ENCODE data around the gene GNPDA2.

GNPDA2 gene

DNA sequence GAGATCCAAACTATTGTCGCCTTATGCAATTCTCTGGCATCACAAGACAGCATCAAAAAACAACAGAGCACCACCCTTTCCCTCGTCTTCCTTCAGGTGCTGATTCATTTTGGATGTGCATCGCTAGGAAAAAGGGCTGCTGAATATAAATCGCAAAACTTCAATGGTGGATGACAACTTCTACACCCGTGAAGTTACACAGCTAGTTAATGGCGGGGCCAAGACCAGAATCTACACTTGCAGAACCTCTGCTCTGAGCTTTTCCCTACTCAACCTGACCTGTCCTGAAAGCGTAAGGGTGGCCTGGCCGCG, 674 bp downstream of the GNPDA2 start:
- H3K4me3 ChIP-seq (ENCODE audit: low read length) = peak overlapping the region; percentile 75
- DNase-seq (ENCODE audit: low read depth) = peak; percentile 41
- TF ChIP-seq, protein P1, sequence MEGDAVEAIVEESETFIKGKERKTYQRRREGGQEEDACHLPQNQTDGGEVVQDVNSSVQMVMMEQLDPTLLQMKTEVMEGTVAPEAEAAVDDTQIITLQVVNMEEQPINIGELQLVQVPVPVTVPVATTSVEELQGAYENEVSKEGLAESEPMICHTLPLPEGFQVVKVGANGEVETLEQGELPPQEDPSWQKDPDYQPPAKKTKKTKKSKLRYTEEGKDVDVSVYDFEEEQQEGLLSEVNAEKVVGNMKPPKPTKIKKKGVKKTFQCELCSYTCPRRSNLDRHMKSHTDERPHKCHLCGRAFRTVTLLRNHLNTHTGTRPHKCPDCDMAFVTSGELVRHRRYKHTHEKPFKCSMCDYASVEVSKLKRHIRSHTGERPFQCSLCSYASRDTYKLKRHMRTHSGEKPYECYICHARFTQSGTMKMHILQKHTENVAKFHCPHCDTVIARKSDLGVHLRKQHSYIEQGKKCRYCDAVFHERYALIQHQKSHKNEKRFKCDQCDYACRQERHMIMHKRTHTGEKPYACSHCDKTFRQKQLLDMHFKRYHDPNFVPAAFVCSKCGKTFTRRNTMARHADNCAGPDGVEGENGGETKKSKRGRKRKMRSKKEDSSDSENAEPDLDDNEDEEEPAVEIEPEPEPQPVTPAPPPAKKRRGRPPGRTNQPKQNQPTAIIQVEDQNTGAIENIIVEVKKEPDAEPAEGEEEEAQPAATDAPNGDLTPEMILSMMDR (IDR thresholded peaks at IDR 0.05; ENCODE audit: insufficient read depth, low read depth, low read length, missing control alignments) = no peak

DNA sequence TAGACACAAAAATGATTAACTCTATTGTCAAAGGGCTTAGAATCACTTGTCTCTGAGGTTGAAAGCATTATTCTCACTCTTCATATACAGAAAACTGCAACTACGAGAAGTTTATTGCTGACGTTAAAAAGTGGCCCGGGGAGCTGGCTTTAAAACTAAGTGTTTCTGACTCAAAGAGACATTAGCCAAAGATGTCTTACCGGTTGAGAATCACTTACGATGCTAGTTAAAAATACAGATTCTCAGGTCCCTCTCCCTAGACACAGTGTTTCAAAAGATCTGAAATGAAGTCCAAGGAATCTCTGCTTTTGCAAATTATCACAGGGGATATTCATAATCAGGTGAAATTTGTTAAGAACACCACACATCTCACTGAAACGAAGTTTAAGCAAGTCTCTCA, 1.2 kb downstream of the GNPDA2 start:
- TF ChIP-seq, protein P1 (IDR thresholded peaks at IDR 0.05; ENCODE audit: insufficient read depth, low read depth, low read length, missing control alignments) = no peak
- peak overlapping the region; percentile 75 for H3K4me3 ChIP-seq (ENCODE audit: low read length)
- DNase-seq (ENCODE audit: low read depth) = no peak

DNA sequence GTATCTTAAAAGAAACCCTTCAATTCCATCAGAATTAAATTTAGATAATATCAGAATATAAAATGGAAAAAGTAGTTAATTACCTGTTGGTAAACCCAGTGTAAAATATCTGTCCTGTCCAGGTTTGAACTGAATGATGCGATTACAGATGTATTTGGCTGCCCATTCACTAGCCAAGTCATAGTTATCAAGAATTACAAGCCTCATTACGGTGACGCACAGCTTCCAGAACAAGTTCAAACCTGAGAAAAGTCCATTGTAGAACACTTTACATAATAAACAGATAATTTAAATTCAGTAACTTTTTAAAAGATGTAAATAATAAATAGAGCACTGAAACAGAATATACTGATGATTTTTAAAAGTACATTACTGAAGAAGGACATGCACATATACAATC, 4.4 kb downstream of the GNPDA2 start:
- peak; percentile 88 for DNase-seq (ENCODE audit: low read depth)
- H3K4me3 ChIP-seq (ENCODE audit: low read length) = no peak overlapping the region
- TF ChIP-seq, protein P1 (IDR thresholded peaks at IDR 0.05; ENCODE audit: insufficient read depth, low read depth, low read length, missing control alignments) = no peak

DNA sequence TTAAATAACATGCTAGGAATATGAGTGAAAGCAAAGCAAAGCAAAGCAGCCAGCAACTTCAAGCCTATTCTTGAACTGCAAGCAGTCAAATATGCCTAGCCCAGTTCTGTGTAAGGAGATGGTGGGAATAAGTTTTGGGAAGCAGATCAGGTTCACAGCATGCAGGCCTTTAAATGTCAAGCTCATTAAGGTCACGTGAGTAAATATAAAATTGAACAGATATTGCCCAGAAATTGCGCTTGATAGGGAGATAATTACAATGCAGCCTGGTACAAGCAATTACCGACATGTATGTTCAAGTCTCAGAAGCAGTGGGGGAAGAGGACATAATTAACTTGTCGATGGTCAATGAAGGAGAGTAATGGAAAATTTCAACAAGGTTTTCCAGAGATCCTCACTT, 6.0 kb downstream of the GNPDA2 start:
- H3K4me3 ChIP-seq (ENCODE audit: low read length) = no peak overlapping the region
- DNase-seq (ENCODE audit: low read depth) = no peak
- TF ChIP-seq, protein P1 (IDR thresholded peaks at IDR 0.05; ENCODE audit: insufficient read depth, low read depth, low read length, missing control alignments) = no peak

DNA sequence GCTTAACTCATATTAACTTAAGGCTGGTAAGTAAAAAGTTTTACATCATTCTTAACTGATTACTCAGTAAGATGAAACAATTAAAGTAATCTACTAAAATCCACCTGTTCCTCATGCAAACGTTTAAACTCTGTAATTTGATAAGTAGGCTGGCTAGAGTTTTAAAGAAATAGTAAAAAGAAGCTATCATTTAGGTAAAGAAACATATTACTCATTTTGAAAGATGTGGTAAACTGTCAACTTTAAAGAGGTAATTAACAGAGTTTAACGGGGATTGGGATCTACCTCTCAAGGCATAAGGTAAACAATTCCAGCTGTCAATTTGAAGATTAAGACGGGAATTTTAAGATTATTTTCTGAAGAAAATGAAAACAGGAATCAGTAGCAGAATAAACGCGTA, 9.8 kb downstream of the GNPDA2 start:
- TF ChIP-seq, protein P1 (IDR thresholded peaks at IDR 0.05; ENCODE audit: insufficient read depth, low read depth, low read length, missing control alignments) = no peak
- no peak overlapping the region for H3K4me3 ChIP-seq (ENCODE audit: low read length)
- DNase-seq (ENCODE audit: low read depth) = no peak

DNA sequence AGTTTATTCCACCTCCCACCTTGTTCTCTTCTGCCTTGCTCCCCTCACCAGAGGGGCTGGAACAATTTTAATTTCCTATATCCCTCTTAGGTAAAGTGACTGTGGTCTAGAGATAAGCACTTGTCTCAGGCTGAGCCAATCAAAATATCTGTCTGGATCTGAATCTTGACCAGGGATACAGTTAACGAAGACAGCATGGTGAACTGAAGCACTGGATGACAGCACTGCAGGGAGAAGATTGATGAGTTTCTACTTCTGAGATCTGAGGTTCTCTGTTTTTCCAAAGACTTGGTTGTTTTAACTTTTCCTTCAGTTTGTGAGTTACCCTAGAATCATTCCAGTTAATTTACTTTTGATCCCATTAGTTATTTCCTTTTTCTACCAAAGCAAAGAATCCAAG, 13.2 kb downstream of the GNPDA2 start:
- TF ChIP-seq, protein P1 (IDR thresholded peaks at IDR 0.05; ENCODE audit: insufficient read depth, low read depth, low read length, missing control alignments) = no peak
- no peak overlapping the region for H3K4me3 ChIP-seq (ENCODE audit: low read length)
- DNase-seq (ENCODE audit: low read depth) = no peak

DNA sequence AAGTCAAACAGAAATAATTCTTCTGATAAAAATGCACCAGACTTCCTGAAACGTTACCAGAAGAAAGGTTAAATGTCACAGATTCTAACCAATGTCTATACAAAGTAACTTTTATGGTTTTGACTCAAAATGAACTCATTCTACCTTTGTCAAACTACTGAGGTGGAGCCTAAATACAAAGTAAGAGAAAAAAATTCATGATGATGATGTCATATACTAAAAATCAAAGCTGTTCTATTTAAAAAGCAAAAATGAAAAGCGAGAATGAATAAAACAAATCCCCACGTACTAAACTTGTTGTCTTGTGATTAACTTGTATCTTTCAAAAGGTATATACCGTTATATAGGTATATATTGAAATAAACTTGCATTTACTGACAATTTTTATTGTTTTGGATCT, 21.7 kb downstream of the GNPDA2 start:
- TF ChIP-seq, protein P1 (IDR thresholded peaks at IDR 0.05; ENCODE audit: insufficient read depth, low read depth, low read length, missing control alignments) = no peak
- H3K4me3 ChIP-seq (ENCODE audit: low read length) = no peak overlapping the region
- DNase-seq (ENCODE audit: low read depth) = no peak
